ENCODE data around the gene PLXNA1.

The PLXNA1 gene

DNA sequence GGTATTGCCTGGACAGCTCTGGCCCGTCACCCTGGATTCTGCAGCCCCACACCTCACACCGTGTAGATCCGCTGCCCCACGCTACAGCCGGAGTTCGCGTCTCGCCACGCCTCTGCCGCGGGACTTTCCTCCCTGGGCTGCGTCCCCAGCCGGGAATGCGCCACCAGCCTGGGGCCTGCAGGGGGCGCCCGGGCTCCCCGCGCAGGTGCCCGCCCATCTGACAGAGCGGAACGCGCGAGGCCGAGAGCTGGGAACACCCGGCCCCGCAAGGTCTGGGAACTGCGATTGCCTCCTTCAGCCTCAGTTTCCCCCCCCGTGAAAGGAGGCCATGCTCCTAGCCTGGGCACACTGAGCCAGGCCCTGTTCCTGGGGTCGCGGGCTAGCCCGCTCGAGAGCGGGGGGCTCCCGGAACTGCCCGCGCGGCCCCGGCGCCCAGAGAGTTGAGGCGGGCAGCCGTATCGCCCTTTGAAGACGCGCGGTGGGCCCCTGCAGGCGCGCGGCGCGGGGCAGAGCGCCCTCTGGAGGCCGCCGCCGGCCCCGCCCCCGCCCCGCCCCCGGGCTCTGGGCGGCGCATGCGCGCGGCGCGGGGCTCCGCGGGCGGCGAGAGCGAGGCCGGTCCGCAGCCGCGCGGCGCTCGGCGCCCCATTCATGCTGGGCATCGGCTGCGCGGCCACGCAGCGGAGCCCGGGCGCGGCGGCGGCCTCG lies at the start of gene PLXNA1:
TSS of gene PLXNA1 (plus strand) at position 645 of the 705 bp plus-strand sequence. CDS start 5,479 bp downstream, outside the sequence.
- peak; percentile 47 to 57 for DNase-seq

DNA sequence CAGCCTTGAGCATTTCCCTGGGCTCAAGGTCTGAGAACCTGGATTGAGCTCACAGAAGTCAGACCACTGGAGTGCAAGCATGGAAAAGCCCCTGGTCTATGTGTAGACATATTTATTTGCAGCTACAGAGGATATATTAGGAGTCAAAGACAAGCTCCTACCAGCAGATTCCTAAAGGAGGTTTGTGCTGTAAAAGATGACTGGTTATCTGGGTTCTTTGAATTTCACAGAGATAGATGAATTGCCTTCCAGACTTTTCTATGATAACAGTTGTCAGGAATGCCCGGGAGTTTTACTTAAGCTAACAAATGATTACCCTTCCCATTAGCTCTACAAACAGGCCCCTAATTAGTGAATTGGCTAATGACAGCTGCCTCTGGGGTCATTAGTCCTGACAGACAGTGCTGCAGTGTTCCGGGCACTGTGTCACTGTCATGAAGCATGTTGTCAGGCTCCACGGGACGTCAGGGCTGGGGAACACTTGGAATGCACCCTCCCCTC lies 48.8 kb upstream of the PLXNA1 start:
- no peak for DNase-seq

DNA sequence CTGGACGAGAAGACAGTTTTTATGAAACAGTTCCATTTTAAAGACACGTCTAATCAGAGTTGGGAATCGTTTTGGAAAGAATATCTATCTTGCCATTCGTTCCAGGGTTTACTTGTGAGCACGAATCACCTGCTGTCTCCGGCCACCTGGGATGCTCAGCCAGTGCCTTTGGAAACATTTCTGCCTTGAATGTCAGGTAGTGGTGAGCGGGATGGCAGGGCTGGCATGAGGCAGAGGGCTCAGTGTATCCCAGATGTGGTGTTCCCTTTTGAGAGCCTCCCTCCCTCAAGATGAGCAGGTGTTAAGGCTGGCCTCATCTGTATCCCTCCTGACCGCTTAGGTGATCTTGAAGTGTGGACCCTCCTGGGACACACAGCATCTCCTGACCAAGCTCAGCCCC lies 47.9 kb upstream of the PLXNA1 start:
- no peak for DNase-seq

DNA sequence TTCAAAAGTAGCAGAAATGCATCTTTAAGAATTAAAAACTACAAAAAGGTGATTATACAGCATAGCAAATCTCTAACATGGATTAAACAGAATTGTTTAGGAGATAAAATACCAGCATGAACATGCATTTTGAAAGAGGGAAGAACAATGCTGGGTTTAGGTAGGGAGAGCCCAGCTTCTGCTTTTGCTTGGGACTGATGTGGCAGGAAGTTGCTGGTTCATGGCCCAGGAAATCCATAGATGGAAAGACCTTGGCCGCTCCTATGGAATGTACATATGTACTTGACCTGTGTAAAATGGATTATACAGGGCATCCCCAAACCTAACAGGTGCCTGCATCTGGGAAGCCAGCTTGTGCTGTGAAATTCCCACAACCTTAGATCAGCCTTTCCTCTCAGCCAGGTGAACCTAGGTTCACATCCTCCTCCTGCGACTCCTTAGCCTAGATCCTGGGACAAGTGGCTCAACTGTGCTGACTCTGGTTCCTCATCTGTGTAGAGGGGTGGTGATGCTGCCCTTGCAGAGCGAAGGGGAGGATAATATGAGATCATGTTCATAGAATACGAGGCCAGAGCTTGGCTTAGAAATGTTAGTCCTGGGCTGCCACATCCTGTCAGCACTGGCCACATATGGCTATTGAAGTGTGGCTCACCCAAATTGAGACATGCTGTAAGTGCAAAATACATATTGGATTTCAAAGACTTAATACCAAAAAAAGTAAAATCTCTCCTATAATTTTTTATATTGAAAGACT lies 47.0 kb upstream of the PLXNA1 start:
- no peak for DNase-seq

DNA sequence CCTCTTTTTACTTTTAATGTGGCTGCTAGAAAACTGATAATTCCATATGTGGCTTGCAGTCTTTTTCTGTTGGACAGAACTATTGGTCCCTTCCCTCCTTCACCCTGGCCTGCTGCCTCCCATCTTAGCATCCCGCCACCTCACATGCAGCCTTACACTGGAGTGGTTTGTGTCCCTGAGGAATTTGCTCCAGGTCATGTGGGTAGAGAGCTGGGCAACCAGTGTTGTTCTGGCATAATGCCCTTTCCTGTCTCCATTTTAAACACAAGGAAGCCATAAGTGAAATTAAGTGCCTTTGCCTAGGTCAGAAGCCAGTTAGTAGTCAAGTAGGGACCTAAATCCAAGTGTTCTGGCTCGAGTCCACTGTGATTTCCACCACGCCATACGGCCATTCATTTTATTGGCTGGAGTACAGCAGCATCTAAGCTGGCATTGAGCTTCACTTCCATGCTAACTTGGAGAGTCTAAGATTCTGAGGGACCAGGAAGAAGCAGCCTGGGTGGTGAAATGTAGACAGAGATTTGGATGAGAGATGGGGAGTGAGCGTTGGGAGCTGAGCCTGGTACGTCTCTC lies 46.0 kb upstream of the PLXNA1 start:
- DNase-seq: no peak

DNA sequence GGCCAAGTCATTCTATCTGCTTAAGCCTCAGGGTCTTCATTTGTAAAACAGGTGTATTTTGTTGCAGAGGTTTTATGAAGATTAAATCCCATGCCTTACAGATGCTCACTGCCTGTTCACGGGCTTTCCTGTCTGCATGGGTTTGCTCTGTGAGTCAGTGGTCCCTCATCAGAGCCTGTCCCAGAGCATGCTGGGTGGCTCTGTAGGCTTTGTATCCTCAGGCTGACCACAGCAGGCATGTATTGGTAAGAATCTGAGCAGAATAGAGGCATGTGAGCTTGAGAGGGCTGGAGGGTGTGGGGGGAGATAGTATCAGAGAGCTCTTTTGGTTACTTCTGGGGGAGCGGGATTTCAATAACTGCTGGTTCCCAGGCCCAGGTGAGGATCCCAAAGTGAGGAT lies 45.4 kb upstream of the PLXNA1 start:
- no peak for DNase-seq

DNA sequence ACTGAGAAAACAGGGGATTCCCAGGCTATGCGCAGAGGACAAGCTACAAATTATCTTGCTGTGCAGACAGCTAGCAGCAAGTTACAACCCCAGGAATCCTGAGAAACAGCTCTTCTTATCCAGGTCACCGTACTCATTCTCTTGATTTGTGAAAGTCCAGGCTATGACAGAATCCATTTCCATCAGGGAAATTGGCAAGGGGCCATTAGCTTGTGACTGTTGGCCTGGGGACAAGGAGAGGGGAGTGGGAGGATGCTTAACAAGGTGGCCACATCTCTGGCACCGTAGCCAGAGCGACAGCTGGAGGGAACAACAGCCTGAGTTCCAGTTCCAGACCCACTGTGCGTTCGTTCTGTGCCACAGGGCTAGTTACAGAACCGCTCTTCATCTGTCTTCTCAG lies 44.9 kb upstream of the PLXNA1 start:
- DNase-seq: no peak

DNA sequence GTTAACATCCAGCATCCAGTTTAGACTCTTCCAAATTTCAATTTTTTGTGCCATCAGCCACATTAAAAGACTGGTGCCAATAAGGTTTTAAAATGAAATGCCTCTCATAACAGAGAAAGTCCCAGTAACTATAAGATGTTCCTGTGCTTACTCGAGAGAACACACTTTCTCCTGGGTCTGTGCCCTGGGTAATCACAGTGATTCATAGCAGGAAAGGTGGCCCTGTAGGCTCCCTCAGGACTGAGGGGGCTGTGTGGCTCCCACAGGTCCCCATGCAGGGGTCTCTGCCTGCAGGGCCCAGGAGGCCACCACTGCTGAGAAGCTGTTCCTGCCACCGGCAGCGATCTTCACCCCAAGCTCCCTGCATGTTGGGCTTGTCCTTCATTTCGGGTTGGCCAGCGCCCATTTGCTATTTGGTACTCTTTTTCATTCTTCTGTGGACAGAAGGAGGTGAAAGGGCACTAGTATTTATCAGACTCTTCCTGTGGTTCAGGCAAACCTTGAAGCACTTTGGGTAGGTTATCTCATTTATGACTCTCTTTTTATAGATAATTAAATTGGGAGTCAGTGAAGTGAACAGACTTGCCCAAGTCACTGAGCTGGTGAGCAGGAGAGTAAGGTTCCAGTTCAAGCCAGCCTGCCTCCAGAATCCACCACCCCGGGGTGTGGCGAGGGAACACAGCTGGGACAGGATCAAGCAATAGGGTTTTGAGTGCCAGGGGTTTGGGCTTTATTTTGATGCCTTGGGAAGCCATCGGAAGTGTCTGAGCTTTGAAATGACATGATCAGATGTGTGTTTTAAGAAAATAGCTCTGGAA lies 44.2 kb upstream of the PLXNA1 start:
- no peak for DNase-seq

DNA sequence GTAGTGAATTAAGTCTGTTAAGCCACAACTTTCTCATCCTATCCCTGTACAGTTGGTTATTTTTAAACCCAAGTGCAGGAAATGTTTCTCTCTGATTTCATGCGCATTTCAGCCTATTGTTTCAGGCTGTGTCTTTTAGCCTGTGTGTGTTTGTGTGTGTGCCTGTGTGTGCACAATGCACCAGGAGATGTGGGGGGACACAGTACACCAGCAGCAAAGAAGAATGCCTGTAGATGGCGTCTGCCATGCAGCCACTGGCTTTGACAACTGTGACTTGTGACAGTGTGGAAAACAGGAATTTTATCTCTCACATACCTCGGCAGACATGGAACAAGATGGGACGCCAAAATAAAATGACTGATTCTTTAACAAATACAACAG lies 43.6 kb upstream of the PLXNA1 start:
- no peak for DNase-seq

DNA sequence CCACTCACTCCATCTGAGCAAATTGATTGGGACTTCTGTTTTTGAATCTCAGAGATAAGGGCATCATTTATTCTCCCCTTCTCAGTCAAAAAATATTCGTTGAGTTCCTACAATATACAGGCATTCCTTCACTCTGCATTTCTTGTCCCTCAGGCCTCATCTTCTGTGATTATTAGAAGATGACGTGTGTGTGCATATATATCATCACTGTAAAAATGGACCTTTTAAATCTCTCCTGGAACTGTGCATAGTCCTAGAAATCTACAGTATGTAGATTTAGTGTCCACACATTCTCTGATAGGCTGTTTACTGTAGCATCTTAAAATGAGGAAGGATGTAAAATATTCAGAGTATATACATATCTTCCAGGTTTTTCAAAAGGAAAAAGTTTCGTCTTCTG lies 43.2 kb upstream of the PLXNA1 start:
- no peak for DNase-seq

DNA sequence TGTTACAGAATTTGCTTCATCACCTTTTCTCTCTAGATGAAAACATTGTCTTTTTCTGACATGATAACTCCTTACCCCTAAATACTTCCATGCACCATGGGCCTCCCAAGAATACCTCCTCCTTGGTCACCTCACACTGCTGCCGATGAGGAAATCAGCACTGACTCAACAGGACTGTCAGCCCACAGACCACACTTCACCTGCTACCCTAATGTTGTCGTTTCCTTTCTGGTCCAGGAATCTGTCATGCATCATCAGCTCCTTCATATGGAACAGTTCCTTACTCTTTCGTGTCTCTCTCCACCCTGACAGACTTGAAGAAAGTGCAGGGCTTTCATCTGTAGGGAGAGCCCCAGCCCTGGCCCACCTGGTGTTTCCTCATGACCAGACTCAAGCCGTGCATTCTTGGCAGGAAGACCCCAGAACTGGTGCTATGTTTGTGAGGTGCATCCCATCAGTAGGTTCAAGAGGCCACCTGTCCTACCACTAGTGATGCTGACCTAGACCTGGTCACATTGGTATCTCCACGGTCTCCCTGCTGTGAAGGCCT lies 41.1 kb upstream of the PLXNA1 start:
- no peak for DNase-seq

DNA sequence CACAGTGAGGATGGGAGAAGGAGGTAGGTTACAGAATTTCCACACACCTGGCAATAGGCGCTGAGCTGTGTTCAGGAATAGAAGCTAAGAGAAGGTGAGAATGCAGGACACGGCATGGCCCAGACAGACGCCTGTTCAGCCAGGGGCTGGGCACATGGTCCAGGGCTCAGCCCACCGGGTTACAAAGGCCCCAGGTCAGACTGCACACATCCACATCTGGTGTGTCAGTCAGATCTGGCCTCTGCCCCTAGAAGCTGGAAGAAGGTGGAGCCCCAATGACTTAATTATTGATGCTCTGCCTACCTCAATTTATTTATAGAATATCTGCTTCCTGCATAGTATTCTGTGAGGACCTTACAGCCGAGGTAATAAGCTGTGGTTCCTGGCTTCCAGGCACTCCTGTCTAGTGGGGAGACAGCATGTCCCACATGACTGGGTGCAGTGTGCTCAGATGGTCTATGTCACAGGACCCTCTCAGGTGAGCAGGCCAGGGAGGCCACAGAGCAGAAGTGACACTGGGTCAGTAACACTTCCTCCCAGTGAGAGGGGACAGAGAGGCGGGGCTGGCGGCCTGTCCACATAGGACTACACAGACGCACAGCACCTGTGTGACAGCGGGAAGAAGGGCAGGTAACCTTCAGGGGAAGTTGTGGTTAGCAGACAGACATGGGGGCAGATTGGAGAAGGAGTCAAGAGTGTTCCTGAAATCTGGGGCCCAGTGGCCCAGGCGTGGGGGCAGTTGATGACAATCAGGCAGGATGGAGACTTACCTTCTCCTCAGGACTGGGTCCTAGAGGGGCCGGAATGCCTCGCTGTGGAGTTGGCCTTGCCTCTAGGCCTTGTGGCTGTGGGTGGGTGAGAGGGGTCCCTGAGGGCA lies 38.6 kb upstream of the PLXNA1 start:
- DNase-seq: no peak

DNA sequence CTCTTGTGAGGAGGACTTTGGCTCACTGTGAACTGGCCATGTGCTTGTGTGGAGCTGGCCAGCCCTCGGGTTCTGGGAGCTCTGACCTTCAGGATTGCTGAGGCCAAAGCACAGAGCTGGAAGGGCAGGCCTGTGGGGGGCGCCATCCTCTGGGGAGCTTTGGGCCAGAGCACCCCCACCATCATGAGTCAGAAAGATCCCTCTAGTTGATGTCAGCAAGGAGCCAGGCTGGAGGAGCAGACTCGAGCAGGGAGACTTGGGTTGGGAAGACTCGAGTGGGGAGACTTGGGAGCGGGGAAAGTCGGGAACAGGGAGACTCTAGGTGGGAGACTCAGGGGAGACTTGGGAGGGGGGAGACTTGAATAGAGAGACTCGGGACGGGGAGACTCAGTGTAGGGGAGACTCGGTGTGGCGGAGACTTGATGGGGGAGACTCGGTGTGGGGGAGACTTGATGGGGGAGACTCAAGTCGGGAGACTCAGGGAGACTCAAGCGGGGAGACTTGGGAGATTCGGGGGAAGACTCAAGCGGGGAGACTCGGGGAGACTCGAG lies 37.7 kb upstream of the PLXNA1 start:
- DNase-seq: no peak

DNA sequence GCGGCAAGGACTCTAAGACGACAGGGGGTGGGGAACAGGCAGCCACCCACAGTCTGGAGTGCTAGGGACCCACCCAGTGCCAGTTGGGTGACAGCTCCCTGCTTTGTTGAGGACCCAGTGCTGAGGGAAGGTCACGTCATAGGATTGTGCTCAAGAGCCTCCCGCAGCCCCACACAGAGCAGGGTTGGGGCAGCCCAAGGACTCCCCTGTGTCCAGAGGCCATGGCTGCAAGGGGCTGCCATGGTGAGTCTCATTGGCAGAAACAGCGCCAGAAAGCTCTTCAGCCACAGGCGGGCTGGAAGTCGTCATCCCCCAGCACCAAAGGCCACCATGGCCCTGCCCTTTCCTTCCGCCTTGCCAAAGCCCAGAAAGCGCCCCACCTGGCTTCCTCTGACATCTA lies 37.0 kb upstream of the PLXNA1 start:
- no peak for DNase-seq

DNA sequence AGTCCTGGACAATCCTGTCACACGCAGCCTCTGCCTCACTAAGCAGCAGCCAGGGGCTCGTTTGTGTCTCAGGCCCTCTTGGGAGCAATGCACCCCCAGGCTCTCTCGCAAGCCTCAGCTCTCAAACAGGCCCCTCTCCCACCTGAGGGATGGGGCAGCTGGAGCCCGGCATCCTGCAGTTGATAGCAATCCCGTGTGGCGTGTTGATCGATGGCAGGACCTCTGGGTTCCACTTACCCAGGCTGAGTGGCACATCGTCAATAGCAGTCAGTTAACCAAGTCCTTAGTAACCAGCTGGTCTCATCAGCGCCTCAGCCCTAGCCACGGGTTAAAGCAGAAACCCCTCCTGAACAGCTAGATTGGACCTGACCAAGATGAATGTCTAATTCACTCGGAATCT lies 36.5 kb upstream of the PLXNA1 start:
- no peak for DNase-seq

DNA sequence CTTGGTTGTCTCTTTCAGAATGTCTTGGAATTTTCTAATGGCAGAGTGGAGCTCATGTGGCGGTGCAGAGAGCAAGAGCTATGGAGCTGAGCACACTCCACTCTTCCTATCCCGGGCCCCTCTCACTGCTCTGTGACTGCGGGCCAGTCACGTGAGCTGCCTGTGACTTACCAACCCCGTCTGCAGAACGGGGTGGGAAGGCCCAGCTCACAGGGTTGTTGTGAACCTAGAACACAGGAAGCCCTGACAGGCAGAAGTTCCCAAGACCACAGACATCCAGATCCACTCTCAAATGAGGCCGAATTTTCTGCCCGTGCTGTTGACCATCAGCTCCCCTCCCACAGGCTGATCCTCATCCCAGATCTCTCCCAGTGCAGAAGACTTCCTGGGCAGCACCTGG lies 35.5 kb upstream of the PLXNA1 start:
- DNase-seq: no peak

DNA sequence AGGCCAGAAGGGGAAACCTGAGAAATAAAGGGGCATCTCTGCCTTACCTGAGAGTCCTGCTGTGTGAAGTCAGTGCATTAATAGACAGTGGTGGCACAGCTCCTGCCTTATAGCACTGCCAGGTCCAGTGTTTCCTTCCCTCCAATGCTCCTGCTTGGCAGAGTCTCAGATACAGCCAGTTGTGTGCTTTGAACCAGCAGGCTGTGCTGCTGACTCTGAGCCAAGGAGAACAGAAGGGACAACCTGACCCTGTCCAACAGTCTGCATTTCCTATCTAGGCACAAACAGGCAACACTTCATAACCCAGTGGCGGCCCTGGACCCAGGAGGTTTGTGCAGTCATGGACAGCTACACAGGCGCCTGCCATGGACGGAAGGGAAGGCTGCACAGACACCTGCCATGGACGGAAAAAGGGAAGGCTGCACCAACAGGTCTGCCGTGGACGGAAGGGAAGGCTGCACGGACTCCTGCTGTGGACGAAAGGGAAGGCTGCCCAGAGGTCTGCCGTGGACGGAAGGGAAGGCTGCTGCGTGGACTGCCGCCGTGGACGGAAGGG lies 33.9 kb upstream of the PLXNA1 start:
- DNase-seq: no peak

DNA sequence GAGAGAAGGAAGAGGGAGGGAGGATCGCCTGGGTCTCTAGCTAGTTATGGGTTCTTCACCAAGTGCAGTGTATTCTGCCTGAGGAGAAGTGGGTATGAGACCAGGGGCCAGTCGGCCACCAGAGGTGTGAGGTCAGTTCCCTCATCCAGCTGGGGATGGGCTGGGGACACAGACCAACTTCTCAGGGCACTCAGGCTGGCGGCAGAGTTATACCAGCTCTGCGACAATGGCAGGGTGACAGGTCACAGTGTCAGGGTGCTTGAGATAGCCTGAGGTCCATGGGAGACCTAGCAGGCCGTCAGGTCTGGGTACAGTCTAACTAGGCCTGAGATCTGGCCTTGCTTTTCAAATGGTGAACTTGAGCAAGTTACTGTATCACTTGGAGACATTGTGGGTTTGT lies 31.4 kb upstream of the PLXNA1 start:
- no peak for DNase-seq

DNA sequence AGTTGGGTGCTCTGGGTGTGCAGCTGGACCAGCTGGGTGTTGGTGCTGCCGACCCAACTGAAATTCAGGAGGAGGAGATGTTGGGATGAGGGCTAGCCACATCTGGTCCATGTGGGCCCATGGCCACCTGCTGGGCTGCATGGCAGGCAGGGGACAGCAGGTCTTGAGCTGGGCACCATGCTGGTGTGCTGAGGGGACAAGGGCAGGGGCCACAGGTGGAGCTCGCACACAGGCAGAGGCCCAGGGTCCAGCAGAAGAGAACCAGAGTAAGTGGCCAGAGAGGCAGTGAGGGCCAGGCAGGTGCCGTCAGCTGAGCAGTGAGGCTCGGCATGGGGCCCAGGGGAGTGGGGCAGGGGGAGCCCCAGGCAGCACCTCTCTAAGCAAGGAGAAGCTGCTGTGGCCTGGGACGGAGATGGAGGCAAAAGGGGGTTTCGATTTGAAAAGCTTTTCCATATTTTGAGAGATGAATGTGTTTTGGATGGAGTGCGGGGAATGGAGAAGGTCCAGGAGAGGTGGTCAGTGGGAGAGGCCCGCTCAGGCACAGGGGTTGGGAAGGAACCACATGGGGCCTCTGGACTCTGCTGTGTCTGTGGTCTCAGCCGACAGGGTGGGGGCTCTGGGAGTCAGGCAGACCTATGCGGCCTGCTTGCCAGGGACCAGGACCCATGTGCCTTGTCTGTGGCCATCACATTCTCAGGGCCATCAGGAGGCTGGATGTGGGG lies 30.5 kb upstream of the PLXNA1 start:
- DNase-seq: no peak

DNA sequence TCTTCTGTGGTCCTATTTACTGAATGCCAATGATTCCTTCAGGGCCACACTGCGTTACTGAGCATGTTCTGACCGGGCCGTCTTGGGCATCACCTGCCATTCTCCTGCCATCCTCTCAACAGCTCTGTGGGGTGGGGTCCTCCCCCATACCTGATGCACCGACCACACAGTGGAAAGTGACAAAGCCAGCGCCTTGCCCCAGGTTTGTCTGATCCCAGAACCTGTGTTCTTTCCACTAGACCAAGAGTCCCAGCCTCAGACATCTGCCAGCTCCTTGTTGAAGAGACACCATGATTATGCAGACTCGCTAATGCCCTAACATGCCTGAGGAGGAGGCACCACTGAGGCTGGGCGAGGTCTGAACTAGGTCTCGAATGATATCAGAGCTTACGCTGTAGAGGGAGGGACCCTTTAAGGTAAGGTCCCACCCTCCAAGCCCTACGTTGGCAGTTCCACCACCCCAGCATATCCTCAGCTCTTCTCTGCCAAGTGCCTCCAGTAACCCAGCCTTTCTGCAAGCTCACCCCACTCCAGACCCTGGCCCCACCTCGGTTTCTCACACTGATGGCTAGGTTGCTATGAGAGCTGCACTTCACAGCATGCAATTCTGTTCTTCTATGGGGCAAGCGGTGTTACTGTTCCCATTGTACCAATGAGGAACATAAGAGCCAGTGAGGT lies 29.8 kb upstream of the PLXNA1 start:
- DNase-seq: no peak

Measured in NCI-H1930 (cell line).